Measurements from ENCODE around the gene PLCG2.

The PLCG2 gene

DNA sequence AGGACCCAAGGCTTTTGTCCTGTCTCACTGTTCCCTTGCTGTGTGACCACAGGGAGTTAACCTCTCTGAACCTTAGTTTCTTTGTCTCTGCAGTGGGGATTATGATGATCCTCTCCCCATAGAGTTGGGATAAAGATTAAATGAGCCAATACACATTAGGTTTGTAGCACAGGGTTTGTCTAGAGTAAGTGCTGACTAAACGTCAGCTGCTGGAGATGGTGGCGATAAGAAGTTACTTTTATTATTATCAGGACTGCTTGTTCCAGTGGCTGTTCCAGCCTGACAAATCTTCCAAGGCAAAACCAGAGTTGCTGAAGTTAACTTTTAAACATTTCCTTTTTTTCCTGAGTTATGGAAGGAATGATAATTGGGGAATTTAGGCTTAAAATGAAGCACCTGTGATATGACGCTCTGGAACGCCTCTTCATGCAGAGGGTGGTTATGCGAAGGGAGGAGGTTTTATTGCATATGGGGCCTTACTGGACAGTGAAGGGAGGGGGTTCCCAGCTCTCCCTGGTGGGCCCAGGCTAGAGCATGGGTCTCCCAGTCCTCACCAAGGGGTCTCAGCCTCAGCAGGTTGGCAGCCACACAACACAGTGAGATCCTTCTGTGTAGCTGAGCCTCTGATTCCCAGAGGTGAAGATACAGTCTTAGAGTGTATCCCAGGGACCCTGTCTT lies 35.8 kb downstream of the PLCG2 start:
- DNase-seq: no peak

GRCh38 chr16:81815429-81815766 lies 36.3 kb downstream of the PLCG2 start:
- DNase-seq: no peak

- no peak for DNase-seq
These were observed 37.3 kb downstream of the PLCG2 start for GRCh38 chr16:81816351-81816750.

DNA sequence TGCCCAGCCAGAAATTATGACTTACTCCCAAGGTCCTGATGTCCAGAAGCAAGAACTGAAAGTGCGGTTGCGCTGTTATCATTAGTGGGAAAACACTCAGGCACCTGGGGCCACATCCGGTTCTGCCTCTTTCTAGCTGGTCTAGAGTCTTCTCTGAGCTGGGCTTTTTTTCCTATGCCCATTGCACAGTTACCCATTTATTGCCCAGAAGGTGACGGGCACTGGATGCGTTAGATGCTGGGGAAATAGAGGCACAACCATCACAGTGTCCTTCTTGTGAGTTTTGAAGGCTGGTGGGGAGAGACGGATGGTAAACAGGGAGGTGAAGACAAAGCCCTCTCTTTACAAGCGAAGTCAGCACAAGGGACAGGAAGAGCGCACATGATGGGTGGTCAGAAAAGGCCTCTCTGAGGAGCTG lies 37.7 kb downstream of the PLCG2 start:
- no peak for DNase-seq

GRCh38 chr16:81817296-81817695 lies 38.2 kb downstream of the PLCG2 start:
- DNase-seq: no peak

DNA sequence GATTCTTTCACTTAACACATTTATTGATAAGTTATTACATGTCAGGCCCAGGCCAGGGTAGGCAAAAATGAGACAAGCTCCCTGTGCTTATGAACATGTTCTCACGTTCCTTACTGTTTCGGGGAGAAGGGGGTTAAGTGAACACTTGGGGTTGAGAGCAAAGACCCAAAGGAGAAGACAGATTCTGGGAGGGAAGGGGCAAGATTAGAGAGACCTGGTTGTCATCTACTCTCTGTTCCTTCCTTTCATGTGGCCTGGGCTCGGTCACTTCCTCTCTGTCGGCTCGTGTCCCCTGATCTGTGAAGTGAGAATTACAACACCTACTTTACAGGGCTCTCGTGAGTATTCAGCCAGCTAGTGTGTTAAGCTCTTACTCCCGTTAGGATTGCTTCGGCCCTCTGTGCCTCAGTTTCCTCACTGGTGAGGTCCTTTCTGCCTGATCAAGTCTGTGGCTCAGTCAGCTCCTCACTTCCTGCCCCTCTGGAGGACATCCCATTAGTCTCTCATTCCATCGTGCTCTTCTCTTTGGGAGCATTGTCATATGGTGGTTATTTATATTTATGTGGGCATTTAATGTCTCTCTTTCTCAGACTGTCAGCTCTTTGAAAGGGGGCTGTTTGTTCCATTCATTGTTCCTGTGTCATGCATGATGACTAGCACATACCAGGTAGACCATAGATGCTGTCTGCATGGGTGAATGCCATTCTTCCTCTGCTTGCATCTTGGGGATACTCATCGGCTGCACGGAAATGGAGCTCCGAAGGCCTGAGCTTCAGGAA lies 38.9 kb downstream of the PLCG2 start:
- no peak for DNase-seq

DNA sequence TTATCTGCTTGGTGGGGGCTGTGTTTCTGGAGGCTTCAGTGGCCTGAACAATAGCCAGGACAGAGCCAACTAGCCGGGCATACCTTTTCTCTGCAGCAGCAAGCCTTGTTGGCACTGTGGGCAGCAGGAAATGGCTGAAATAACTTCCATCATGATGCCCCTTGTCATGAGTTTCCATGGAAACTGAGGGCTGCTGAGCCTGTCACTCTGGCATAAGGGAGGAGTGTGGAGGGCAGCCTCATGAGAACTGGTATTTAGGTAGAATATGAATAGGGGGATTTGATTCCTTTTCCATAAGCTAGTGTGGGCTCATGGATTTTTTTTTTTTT lies 39.4 kb downstream of the PLCG2 start:
- no peak for DNase-seq

DNA sequence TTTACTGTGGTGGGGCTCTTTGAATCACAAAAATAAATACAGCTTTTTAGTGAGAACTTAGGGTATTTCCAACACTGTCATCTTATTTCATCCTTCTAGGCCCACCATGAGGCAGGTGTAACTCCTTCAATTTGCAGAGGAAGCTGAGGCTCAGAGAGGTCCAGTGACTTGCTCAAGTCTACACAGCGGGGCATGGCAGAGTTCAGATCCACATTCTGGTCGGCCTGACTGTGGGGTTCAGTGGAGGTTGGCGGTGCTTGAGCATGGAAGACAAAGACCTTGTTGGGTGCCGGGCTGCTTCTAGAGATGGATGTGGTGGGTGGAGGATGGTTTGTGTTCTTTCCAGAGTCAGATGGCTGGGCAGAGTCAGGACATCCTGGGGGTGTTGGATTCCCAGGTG lies 39.8 kb downstream of the PLCG2 start:
- no peak for DNase-seq

DNA sequence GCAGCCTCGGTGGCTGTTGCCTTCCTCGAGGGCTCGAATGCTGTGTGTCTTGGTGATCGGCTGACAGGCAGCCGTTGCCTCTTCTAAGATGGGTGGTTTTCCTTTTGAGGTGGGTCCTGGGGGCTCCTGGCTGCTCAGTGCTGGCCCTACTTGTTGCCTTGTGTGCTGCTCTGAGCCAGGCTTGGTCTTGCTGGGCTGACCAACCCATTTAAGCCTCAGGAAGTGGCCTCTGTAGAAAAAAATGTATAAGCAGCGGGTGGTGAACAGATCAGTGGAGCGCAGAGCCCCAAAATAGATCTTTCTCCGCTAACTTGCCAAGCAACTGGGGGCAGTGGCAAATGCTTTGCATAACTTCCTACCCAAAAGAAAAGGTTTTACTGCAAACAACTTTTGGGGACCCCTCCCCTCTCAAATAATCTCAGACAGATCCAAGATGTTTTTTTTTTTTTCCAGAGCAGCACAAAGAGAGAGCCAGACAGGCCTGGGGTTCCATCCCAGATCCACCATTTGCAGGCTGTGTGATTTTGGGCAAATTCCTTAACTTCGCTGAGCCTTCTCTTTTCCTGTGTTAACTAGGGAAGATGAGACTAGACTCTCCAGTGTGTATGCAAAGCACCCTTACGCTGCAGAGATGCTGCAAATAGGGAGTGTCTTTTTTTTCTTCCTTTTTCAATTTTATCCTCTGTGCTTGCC lies 42.5 kb downstream of the PLCG2 start:
- no peak for DNase-seq

- peak in 16 of 58 donors; percentile 4 to 25 (median 14) for DNase-seq
These were observed 44.0 kb downstream of the PLCG2 start for GRCh38 chr16:81823111-81823510.

- DNase-seq: no peak
These were observed 44.6 kb downstream of the PLCG2 start for GRCh38 chr16:81823734-81824133.

- DNase-seq: no peak
These were observed 47.4 kb downstream of the PLCG2 start for GRCh38 chr16:81826523-81826922.

GRCh38 chr16:81830845-81831540 lies 51.9 kb downstream of the PLCG2 start:
- no peak for DNase-seq

DNA sequence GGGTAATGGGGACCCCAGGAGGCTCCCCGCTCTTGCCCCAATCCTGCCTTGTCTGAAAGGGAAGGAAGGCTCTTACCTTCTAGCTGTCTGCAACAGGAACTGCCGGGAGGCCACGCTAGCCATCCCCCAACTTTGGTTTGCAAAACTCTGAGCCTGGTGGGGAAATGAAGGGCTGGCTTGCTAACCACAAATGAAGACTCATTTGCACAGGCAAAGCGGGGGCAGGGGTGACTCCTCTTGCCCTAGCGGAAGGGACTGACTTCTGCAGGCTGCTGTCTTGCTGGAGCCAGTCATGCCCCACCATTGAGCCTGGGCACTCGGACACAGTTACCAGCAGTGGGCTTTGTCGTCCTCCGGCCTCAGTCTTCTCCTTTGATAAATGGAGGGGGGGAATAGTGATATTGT lies 52.6 kb downstream of the PLCG2 start:
- peak in 32 of 58 donors; percentile 1 to 57 (median 9) for DNase-seq

DNA sequence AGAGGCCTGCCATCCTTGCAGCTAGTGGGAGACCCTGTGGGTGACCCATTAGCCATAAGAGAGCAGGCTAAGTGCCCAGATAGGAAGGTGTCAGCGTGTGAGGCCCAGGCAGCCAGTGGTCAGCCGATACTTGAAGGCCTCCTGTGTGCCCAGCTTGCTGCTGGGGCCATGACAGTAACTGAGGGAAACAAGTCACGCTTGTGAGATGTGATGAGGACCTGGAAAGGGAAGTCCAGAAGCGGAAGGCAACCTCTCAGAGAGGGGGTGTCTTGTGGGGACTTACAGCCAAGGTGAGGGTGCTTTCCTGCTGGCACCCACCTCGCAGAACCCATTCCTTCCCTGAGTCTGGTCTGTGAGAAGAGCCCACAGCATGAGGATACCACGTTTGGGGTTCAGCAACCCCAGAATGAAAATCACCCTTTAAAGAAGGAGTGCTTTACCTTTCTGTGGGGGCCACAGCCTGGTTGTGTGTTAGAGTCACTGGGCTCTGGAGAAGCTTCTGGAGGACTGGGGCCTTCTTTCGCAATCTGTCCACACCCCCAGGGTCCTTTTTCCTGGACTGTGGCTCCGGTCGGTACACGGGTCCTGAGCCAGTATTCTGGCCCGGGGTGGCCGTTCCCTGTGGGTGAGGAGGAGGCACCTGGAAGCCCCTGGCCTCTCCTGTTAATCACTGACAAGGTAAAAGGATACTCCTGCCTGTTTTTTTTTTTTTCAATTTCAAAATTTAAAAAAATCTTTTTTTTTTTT lies 53.9 kb downstream of the PLCG2 start:
- DNase-seq: no peak

GRCh38 chr16:81833751-81834150 lies 54.7 kb downstream of the PLCG2 start:
- no peak for DNase-seq

DNA sequence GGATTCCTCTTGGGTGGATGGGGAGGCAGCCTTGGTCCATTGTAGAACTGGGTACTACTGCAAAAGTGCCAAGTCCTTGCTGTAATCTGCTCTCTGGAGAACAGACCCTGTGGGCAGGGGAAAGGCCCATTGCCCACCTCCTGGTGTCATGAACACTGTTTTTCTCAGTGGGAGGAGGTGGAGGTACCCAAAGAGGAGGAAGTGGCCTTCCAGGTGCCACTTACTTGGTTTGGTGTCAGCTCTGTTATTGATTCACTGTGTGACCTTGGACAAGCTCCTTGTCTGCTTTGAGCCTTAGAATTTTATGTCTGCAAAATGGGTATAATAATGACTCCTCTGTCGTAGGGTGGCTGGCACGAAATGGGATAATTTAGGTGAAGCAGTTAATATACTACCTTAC lies 55.8 kb downstream of the PLCG2 start:
- DNase-seq: no peak

DNA sequence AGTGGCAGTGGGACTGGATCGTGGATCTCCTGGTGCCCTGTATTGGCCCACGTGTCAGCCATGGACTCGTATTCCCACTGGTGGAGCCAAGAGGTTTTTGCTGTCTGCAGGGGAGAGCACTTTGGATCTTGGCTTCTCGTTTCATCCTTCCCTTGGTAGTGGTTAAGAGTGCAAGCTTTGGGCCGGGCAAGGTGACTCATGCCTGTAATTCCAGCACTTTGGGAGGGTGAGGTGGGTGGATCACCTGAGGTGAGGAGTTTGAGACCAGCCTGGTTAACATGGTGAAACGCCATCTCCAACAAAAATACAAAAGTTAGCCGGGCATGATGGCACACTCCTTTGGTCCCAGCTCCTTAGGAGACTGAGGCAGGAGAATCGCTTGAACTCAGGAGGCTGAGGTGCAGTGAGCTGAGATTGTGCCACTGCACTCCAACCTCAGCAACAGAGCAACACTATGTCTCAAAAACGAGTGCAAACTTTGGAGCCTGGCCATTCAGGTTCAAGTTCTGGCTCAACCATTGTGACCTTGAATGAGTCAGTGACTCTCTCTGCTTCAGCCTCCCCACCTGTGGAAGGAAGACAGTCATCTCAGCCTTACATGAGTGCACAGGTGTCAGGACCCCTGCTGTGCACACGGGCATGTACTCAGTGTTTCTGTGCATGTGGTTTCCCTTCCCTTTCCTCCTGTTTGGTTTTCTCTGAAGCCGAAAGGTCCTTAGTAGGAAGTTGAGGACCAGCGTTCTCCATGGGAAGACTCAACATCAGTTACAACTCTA lies 57.4 kb downstream of the PLCG2 start:
- DNase-seq: no peak

DNA sequence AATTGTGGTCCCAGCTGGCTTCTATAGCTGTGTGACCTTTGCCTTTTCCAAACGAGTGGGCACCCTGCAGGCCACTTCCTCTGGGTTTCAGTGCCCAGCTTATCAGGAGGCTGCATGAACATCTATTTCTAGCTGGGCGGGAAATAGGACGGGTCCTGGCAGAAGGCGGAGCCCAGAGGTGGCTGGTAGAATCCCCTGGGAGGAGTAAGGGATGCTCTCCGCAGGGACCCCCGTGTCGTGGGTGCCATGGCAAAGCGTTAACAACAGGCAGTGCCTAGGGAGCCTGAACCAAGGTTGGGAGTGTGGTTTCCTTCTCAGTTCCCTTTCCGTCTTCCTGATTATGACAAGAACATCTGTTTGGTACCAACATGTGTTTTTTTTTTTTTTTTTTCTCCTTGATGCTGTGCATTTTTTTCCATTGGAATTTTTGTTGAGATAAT lies 58.2 kb downstream of the PLCG2 start:
- no peak for DNase-seq

- DNase-seq: no peak
These were observed 59.7 kb downstream of the PLCG2 start for GRCh38 chr16:81838794-81839193.
